Fibroblast of lung (primary cell): ENCODE data around the gene CCDC154.

Experiments used
- EZH2 ChIP-seq: IDR thresholded peaks from 2 replicates; pipeline ENCODE4 v1.5.1; 2012; ENCODE audit warnings: low read length, control low read depth, mild to moderate bottlenecking; ENCODE audit errors: missing control alignments
- TF ChIP-seq, protein P1 (sequence below), 2 donors: IDR thresholded peaks in 1 of 2; conservative IDR thresholded peaks in 1 of 2; 1 replicate in 1 of 2; 2 replicates in 1 of 2; pipeline ENCODE4 v1.5.1; 2011 to 2012; ENCODE audit warnings: low read length in 2 of 2, control low read depth in 1 of 2, inconsistent platforms in 1 of 2, low read depth in 1 of 2, mild to moderate bottlenecking in 1 of 2

DNA sequence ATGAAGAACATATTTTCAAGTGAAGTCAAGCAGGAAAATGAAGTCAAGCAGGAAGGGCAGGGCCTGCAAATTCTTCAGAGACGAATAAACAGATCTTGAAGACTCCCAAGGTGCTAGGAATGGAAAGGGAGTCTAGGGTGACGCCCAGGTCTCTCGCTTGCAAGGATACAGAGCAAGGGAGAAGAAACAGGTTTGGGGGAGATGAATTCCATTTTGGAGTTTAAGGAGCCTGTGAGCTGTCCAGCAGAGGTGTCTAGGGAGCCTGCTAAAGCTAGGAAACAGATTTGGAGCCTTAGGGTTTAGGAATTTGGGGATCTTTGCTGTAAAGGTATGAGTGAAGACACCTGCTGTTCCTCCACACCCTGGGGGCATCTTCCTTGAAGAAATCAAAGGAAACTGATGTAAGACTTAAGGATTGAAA lies 27.8 kb downstream of the CCDC154 start:
- TF ChIP-seq, protein P1, sequence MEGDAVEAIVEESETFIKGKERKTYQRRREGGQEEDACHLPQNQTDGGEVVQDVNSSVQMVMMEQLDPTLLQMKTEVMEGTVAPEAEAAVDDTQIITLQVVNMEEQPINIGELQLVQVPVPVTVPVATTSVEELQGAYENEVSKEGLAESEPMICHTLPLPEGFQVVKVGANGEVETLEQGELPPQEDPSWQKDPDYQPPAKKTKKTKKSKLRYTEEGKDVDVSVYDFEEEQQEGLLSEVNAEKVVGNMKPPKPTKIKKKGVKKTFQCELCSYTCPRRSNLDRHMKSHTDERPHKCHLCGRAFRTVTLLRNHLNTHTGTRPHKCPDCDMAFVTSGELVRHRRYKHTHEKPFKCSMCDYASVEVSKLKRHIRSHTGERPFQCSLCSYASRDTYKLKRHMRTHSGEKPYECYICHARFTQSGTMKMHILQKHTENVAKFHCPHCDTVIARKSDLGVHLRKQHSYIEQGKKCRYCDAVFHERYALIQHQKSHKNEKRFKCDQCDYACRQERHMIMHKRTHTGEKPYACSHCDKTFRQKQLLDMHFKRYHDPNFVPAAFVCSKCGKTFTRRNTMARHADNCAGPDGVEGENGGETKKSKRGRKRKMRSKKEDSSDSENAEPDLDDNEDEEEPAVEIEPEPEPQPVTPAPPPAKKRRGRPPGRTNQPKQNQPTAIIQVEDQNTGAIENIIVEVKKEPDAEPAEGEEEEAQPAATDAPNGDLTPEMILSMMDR (conservative IDR thresholded peaks at IDR 0.05 in 1 of 2, IDR thresholded peaks at IDR 0.05 in 1 of 2; ENCODE audit: low read depth in 1 of 2, low read length in 2 of 2), result no peak
- TF ChIP-seq EZH2, result no peak
